T-helper 2 cell treated with Interferon-gamma antibody and Interleukin-4, amounts not matched to agents 100 ng/mL and 5 ng/mL, for 36 hours (primary cell): Measurements from ENCODE around the gene PPCDC. TPM values are rescaled to one million over a fixed set of nuclear protein-coding genes. Genes with fewer than 3 reads are reported as not detected.

Experiments used
- total RNA-seq: library from RNA; stranded (reverse); gene quantifications from 2 replicates; pipeline ENCODE4 v1.2.3, GENCODE V29; 2022

Gene PPCDC
- total RNA-seq, 1 donor from 2014 or later: 50.4 TPM

Other genes with a start within 250 kb of the PPCDC start
- gene CSK, start 241.5 kb upstream of the PPCDC start, total RNA-seq: 407 and 408 TPM in 2 replicates
- gene LMAN1L, start 210.8 kb upstream of the PPCDC start, total RNA-seq: 0.64 and 0.93 TPM in 2 replicates
- gene CPLX3, start 197.0 kb upstream of the PPCDC start, total RNA-seq: 0.25 TPM in 2 replicates
- gene ULK3, start 180.4 kb upstream of the PPCDC start, total RNA-seq: 55.4 and 59.6 TPM in 2 replicates
- 132 and 135 TPM in 2 replicates for gene SCAMP2, start 150.2 kb upstream of the PPCDC start, total RNA-seq
- gene MPI, start 133.5 kb upstream of the PPCDC start, total RNA-seq: 67.2 and 69.0 TPM in 2 replicates
- 85.8 and 86.5 TPM in 2 replicates for gene FAM219B, start 116.7 kb upstream of the PPCDC start, total RNA-seq
- 281 and 287 TPM in 2 replicates for gene COX5A, start 85.5 kb upstream of the PPCDC start, total RNA-seq
- gene RPP25, start 66.8 kb upstream of the PPCDC start, total RNA-seq: 9.6 and 10.3 TPM in 2 replicates
- gene SCAMP5, start 28.0 kb upstream of the PPCDC start, total RNA-seq: 0.80 and 0.86 TPM in 2 replicates
- gene C15orf39, start 178.3 kb downstream of the PPCDC start, total RNA-seq: 113 and 117 TPM in 2 replicates
- gene GOLGA6C, start 234.7 kb downstream of the PPCDC start, total RNA-seq: not detected in 2 replicates